IMR-90 (cell line): ENCODE data around the gene G6PC2. TPM values are rescaled to one million over a fixed set of nuclear protein-coding genes. Genes with fewer than 3 reads are reported as not detected.

Source experiments
- ATAC-seq: fragments of 200-7000 bp; cut with Tn5 transposase; 2 replicates; pipeline ENCODE4 v1.9.1; 2020; ENCODE audit warnings: low read depth, mild to moderate bottlenecking, moderate library complexity
- BruUV-seq: library from RNA; stranded (reverse); fragments of 400-500 nt; replicated peaks from 2 replicates; lab custom pipeline; 2021; lab: Mats Ljungman, UMichigan
- CTCF ChIA-PET: fragments of 300-600 bp; formaldehyde crosslinking; extraction: SDS; loops from one replicate; lab custom pipeline; 2021; ENCODE audit warnings: antibody characterized with exemption; lab: Yijun Ruan, JAX
- POLR2A ChIA-PET: fragments of 300-600 bp; sonication (Branson Sonifier 250); formaldehyde crosslinking; loops from one replicate; lab custom pipeline; 2022; ENCODE audit warnings: antibody characterized with exemption; ENCODE audit not compliant: unreplicated experiment; lab: Charles Lee
- DNase-seq: peaks from one replicate; pipeline ENCODE4 v3.0.0; 2013
- H2AFZ ChIP-seq: replicated peaks from 2 replicates; pipeline ENCODE3; 2013; ENCODE audit warnings: low read length, mild to moderate bottlenecking; ENCODE audit not compliant: poor library complexity
- H2AK5ac ChIP-seq: 2 replicates; pipeline ENCODE4 v1.6.1; 2013; ENCODE audit warnings: low read depth, low read length, inconsistent platforms
- H2AK9ac ChIP-seq: replicated peaks from 2 replicates; pipeline ENCODE3; 2013; ENCODE audit warnings: mild to moderate bottlenecking, low read depth, low read length, moderate library complexity; ENCODE audit not compliant: poor library complexity
- H2BK120ac ChIP-seq: 2 replicates; pipeline ENCODE4 v1.6.1; 2013; ENCODE audit warnings: low read depth, low read length, inconsistent platforms
- H2BK15ac ChIP-seq: 3 replicates; pipeline ENCODE4 v1.6.1; 2013; ENCODE audit warnings: low read depth, low read length, inconsistent platforms
- H2BK20ac ChIP-seq: 2 replicates; pipeline ENCODE4 v1.6.1; 2013; ENCODE audit warnings: low read depth, mild to moderate bottlenecking, inconsistent platforms, low read length, moderate library complexity
- H2BK5ac ChIP-seq: 2 replicates; pipeline ENCODE4 v1.6.1; 2013; ENCODE audit warnings: mild to moderate bottlenecking, low read depth, low read length, inconsistent platforms; ENCODE audit not compliant: poor library complexity, severe bottlenecking
- H3K14ac ChIP-seq: replicated peaks from 2 replicates; pipeline ENCODE4 v1.6.1; 2013; ENCODE audit warnings: low read depth, low read length, inconsistent platforms
- H3K18ac ChIP-seq: 2 replicates; pipeline ENCODE4 v1.6.1; 2013; ENCODE audit warnings: low read depth, low read length, control low read depth
- H3K23ac ChIP-seq: 2 replicates; pipeline ENCODE4 v1.6.1; 2013; ENCODE audit warnings: low read depth, low read length, inconsistent platforms
- H3K27ac ChIP-seq: 2 replicates; pipeline ENCODE4 v1.5.1; 2013; ENCODE audit warnings: mild to moderate bottlenecking, control low read depth, low read length; ENCODE audit not compliant: insufficient read depth
- H3K27me3 ChIP-seq: 2 replicates; pipeline ENCODE4 v1.6.1; 2013; ENCODE audit warnings: low read length; ENCODE audit not compliant: control insufficient read depth, insufficient read depth
- H3K36me3 ChIP-seq: 2 replicates; pipeline ENCODE4 v1.6.1; 2013; ENCODE audit warnings: low read length, mixed read lengths; ENCODE audit not compliant: control insufficient read depth, insufficient read depth
- H3K4ac ChIP-seq: 2 replicates; pipeline ENCODE4 v1.6.1; 2013; ENCODE audit warnings: low read depth, low read length, inconsistent platforms
- H3K4me1 ChIP-seq: 2 replicates; pipeline ENCODE4 v1.6.1; 2013; ENCODE audit warnings: low read length, mixed read lengths; ENCODE audit not compliant: control insufficient read depth, insufficient read depth
- H3K4me2 ChIP-seq: 2 replicates; pipeline ENCODE4 v1.6.1; 2013; ENCODE audit warnings: low read depth, mild to moderate bottlenecking, control low read depth, low read length, moderate library complexity
- H3K4me3 ChIP-seq: 2 replicates; pipeline ENCODE4 v1.5.1; 2013; ENCODE audit warnings: low read depth, mild to moderate bottlenecking, control low read depth, low read length, moderate library complexity; ENCODE audit not compliant: insufficient read depth
- H3K56ac ChIP-seq: 2 replicates; pipeline ENCODE4 v1.6.1; 2013; ENCODE audit warnings: low read length, inconsistent platforms; ENCODE audit not compliant: insufficient read depth; ENCODE audit errors: extremely low read depth
- H3K79me1 ChIP-seq, 2 experiments: 2 replicates each; pipeline ENCODE4 v1.6.1; 2013; ENCODE audit warnings: low read length in 2 of 2, inconsistent platforms in 1 of 2, low read depth in 1 of 2
- H3K9ac ChIP-seq: 2 replicates; pipeline ENCODE4 v1.6.1; 2013; ENCODE audit warnings: low read depth, low read length, control low read depth
- H3K9me1 ChIP-seq: 2 replicates; pipeline ENCODE4 v1.6.1; 2013; ENCODE audit warnings: low read length, inconsistent platforms; ENCODE audit not compliant: insufficient read depth
- H3K9me3 ChIP-seq: 2 replicates; pipeline ENCODE4 v1.6.1; 2013; ENCODE audit warnings: low read length; ENCODE audit not compliant: control insufficient read depth, insufficient read depth
- H4K20me1 ChIP-seq: 2 replicates; pipeline ENCODE4 v1.6.1; 2013; ENCODE audit warnings: low read length, inconsistent platforms; ENCODE audit not compliant: insufficient read depth
- H4K5ac ChIP-seq: 2 replicates; pipeline ENCODE4 v1.6.1; 2013; ENCODE audit warnings: mild to moderate bottlenecking, low read depth, low read length, control low read depth
- H4K8ac ChIP-seq, 2 experiments: 2 replicates each; pipeline ENCODE4 v1.6.1; 2013; ENCODE audit warnings: low read depth in 2 of 2, low read length in 2 of 2, control low read depth in 1 of 2, inconsistent platforms in 1 of 2
- H4K91ac ChIP-seq: 2 replicates; pipeline ENCODE4 v1.6.1; 2013; ENCODE audit warnings: low read depth, low read length, inconsistent platforms; ENCODE audit not compliant: insufficient read depth
- BHLHE40 ChIP-seq: fragments of 150-350 bp; IDR thresholded peaks from 2 replicates; pipeline ENCODE4 v1.6.1; 2016; ENCODE audit warnings: mild to moderate bottlenecking, low read depth, low read length
- CEBPB ChIP-seq: IDR thresholded peaks from 2 replicates; pipeline ENCODE4 v1.6.1; 2012; ENCODE audit warnings: low read depth, low read length, improper control_type of control experiment
- CHD1 ChIP-seq: IDR thresholded peaks from 2 replicates; pipeline ENCODE4 v1.6.1; 2012; ENCODE audit warnings: low read depth, low read length, improper control_type of control experiment
- FOS ChIP-seq: fragments of 150-350 bp; IDR thresholded peaks from 2 replicates; pipeline ENCODE4 v1.6.1; 2016; ENCODE audit warnings: low read depth, low read length
- MAZ ChIP-seq: IDR thresholded peaks from 2 replicates; pipeline ENCODE4 v1.6.1; 2012; ENCODE audit warnings: low read depth, mild to moderate bottlenecking, low read length, improper control_type of control experiment, moderate library complexity, borderline replicate concordance
- NFE2L2 ChIP-seq: fragments of 150-350 bp; IDR thresholded peaks from 2 replicates; pipeline ENCODE4 v1.6.1; 2016; ENCODE audit warnings: low read depth, mild to moderate bottlenecking, low read length
- POLR2A ChIP-seq: IDR thresholded peaks from 2 replicates; pipeline ENCODE4 v1.6.1; 2012; ENCODE audit warnings: mild to moderate bottlenecking, low read depth, low read length
- RAD21 ChIP-seq: IDR thresholded peaks from 2 replicates; pipeline ENCODE4 v1.6.1; 2012; ENCODE audit warnings: low read length, improper control_type of control experiment
- RCOR1 ChIP-seq: IDR thresholded peaks from 2 replicates; pipeline ENCODE4 v1.6.1; 2012; ENCODE audit warnings: mild to moderate bottlenecking, low read length, improper control_type of control experiment; ENCODE audit not compliant: insufficient replicate concordance
- RFX5 ChIP-seq: IDR thresholded peaks from 2 replicates; pipeline ENCODE4 v1.8.0; 2012; ENCODE audit warnings: low read depth, mild to moderate bottlenecking, low read length, moderate library complexity
- SMC3 ChIP-seq: fragments of 150-350 bp; IDR thresholded peaks from 2 replicates; pipeline ENCODE4 v1.6.1; 2016; ENCODE audit warnings: low read depth, mild to moderate bottlenecking, antibody characterized with exemption, low read length, moderate library complexity
- WGBS, 2 experiments: methylation state at CpG; one replicate each; pipeline versions ENCODE4 v1.1.5 to v1.1.7; 2013; ENCODE audit warnings: missing lambda C conversion rate in 2 of 2; ENCODE audit not compliant: insufficient read length in 1 of 2; ENCODE audit errors: extremely low coverage in 2 of 2; 5-methylcytosine and 5-hydroxymethylcytosine counted together
- dilution Hi-C: fragments of 300-500 bp; cut with HindIII; formaldehyde crosslinking; loops from one replicate; pipeline ENCODE4 v1.14.3; 2018; ENCODE audit warnings: low sequenced_read_pairs; ENCODE audit not compliant: unreplicated experiment
- in situ Hi-C: fragments of 300-500 bp; cut with MboI; formaldehyde crosslinking; loops from 3 replicates; pipeline ENCODE4 v1.14.3; 2019; ENCODE audit warnings: low sequenced_read_pairs, inconsistent platforms, mixed read lengths
- intact Hi-C: fragments of 100-400 bp; cut with micrococcal nuclease; formaldehyde crosslinking; loops from 2 replicates; pipeline ENCODE4 v1.10.0; 2022
- polyA plus RNA-seq, 3 experiments: library from polyadenylated mRNA; depleted of rRNA; stranded (reverse); fragments of >200 nt; gene quantifications; 2 replicates each; pipeline ENCODE4 v1.2.3, GENCODE V29; 2012; ENCODE audit warnings: low replicate concordance in 1 of 3
- total RNA-seq: library from RNA; depleted of rRNA; stranded (reverse); fragments of >200 nt; gene quantifications from 2 replicates; pipeline ENCODE4 v1.2.3, GENCODE V29; 2012
- TF ChIP-seq, protein P1 (sequence below): fragments of 150-350 bp; IDR thresholded peaks from 2 replicates; pipeline ENCODE4 v1.6.1; 2017; ENCODE audit warnings: mild to moderate bottlenecking, antibody characterized with exemption, low read length, low read depth
- TF ChIP-seq, protein P2 (sequence below): fragments of 150-350 bp; IDR thresholded peaks from 2 replicates; pipeline ENCODE4 v1.6.1; 2016; ENCODE audit warnings: low read depth, mild to moderate bottlenecking, low read length, moderate library complexity, borderline replicate concordance

Gene G6PC2
- total and polyA plus RNA-seq, 2 of the 4 experiments (the other 2 are of a cell fraction), result not detected

DNA sequence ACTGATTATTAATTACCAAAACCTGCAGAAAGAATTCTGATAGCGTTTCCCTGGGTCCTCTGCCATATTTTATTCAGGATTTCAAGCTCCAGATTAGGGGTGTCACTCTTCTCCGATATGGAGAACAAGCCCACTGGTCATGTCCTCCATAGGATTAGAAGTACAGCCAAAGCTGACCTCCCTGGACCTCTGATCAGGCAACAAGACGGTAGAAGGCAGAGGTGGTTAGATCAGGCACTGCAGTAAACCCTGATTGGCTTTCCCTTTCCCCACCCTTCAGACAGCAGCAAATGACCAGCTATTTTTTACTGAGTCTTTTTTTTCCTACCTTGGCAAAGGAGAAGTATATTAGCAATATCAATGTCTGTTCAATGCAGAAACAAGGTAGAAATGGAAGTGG, 48.6 kb upstream of the G6PC2 start:
- Histone ChIP-seq H3K9me1 (no peaks in the 10 kb centered on the region), H2AK5ac (no peak overlapping the region), H3K9me3 (no peaks in the 10 kb centered on the region), H3K27ac (no peak overlapping the region), H2BK120ac (no peak overlapping the region), H4K5ac (no peak overlapping the region), H3K27me3 (no peaks in the 10 kb centered on the region), H3K4me3 (no peak overlapping the region), H3K36me3 (no peaks in the 10 kb centered on the region), H3K4me1 (no peaks in the 10 kb centered on the region), H2BK20ac (no peak overlapping the region), H2AFZ (no peak overlapping the region), H3K14ac (no peak overlapping the region), H3K18ac (no peak overlapping the region), H4K91ac (no peak overlapping the region), H3K4me2 (no peak overlapping the region), H4K20me1 (no peaks in the 10 kb centered on the region), H3K23ac (no peak overlapping the region), H2AK9ac (no peak overlapping the region), H2BK5ac (no peak overlapping the region), H3K79me1 (no peaks in the 10 kb centered on the region), H4K8ac (no peak overlapping the region), H3K9ac (no peak overlapping the region), H2BK15ac (no peak overlapping the region), H3K4ac (no peak overlapping the region), H3K56ac (no peak overlapping the region)
- dilution Hi-C loops (no loop called here), in situ Hi-C loops (no loop called here), intact Hi-C loops (no loop called here)
- BruUV-seq, result no TSS peak
- POLR2A ChIA-PET, result no interaction called here
- no peak for ATAC-seq
- 0% methylated on average over 1 of the region's 3 CpGs; no CpG with 5 or more reads in 1 of the 2 experiments for WGBS, 2 experiments
- TF ChIP-seq FOS (no peak), RFX5 (no peak), BHLHE40 (no peak), RAD21 (no peak), NFE2L2 (no peak), POLR2A (no peak), SMC3 (no peak), CHD1 (no peak), CEBPB (no peak), MAZ (no peak), RCOR1 (no peak)
- TF ChIP-seq, protein P1, sequence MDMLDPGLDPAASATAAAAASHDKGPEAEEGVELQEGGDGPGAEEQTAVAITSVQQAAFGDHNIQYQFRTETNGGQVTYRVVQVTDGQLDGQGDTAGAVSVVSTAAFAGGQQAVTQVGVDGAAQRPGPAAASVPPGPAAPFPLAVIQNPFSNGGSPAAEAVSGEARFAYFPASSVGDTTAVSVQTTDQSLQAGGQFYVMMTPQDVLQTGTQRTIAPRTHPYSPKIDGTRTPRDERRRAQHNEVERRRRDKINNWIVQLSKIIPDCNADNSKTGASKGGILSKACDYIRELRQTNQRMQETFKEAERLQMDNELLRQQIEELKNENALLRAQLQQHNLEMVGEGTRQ, result no peak
- TF ChIP-seq, protein P2, sequence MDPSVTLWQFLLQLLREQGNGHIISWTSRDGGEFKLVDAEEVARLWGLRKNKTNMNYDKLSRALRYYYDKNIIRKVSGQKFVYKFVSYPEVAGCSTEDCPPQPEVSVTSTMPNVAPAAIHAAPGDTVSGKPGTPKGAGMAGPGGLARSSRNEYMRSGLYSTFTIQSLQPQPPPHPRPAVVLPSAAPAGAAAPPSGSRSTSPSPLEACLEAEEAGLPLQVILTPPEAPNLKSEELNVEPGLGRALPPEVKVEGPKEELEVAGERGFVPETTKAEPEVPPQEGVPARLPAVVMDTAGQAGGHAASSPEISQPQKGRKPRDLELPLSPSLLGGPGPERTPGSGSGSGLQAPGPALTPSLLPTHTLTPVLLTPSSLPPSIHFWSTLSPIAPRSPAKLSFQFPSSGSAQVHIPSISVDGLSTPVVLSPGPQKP, result no peak
- DNase-seq, result no peak
- CTCF ChIA-PET, result no interaction called here
